B cell (primary cell): Measurements from ENCODE around the gene LMNTD1. TPM values are rescaled to one million over a fixed set of nuclear protein-coding genes. Genes with fewer than 3 reads are reported as not detected.
A peak's percentile ranks its signal among the peaks of the same experiment; 100 is the strongest.

Source experiments
- ATAC-seq: fragments of 200-7000 bp; cut with Tn5 transposase; one replicate; pipeline ENCODE4 v1.10.0; 2021; ENCODE audit warnings: low read depth, mild to moderate bottlenecking, moderate number of reproducible peaks, moderate library complexity
- CTCF ChIA-PET: fragments of 350-600 bp; sonication (Branson Sonifier 250); formaldehyde crosslinking; loops from one replicate; lab custom pipeline; 2021; ENCODE audit warnings: antibody characterized with exemption, inconsistent platforms; lab: Charles Lee
- POLR2A ChIA-PET: fragments of 350-600 bp; sonication (Branson Sonifier 250); formaldehyde crosslinking; loops from one replicate; lab custom pipeline; 2021; ENCODE audit warnings: antibody characterized with exemption; lab: Charles Lee
- DNase-seq: peaks from one replicate; pipeline ENCODE4 v3.0.0; 2013
- H2AFZ ChIP-seq: 2 replicates; pipeline ENCODE4 v1.6.1; 2012; ENCODE audit warnings: mild to moderate bottlenecking, low read depth, low read length; ENCODE audit not compliant: insufficient read depth, poor library complexity, severe bottlenecking
- H3K27ac ChIP-seq, 2 donors: 1 replicate in 1 of 2; 2 replicates in 1 of 2; pipeline ENCODE4 v1.5.1; 2012 to 2013; ENCODE audit warnings: low read length in 2 of 2, mild to moderate bottlenecking in 2 of 2, moderate library complexity in 1 of 2
- H3K27me3 ChIP-seq, 4 experiments: fragments of 200-600 bp in 1 of 4; sonication (generic) in 1 of 4; replicated peaks in 1 of 4; 1 replicate in 2 of 4; 2 replicates in 2 of 4; pipeline versions ENCODE4 v1.6.1 to v1.7.0; 2013 to 2016; ENCODE audit warnings: low read length in 3 of 4, mild to moderate bottlenecking in 2 of 4, mixed read lengths in 1 of 4, moderate library complexity in 1 of 4; ENCODE audit not compliant: insufficient read depth in 4 of 4, control insufficient read depth in 3 of 4; ENCODE audit errors: control extremely low read depth in 1 of 4
- H3K36me3 ChIP-seq, 2 experiments: replicated peaks in 1 of 2; 1 replicate in 1 of 2; 2 replicates in 1 of 2; pipeline versions ENCODE4 v1.6.1 to v1.7.1; 2013; ENCODE audit warnings: low read length in 1 of 2; ENCODE audit not compliant: insufficient read depth in 2 of 2, control insufficient read depth in 1 of 2; ENCODE audit errors: control extremely low read depth in 1 of 2, extremely low read depth in 1 of 2
- H3K4me1 ChIP-seq, 2 donors: fragments of 200-600 bp in 1 of 2; sonication (generic) in 1 of 2; 1 replicate in 1 of 2; 2 replicates in 1 of 2; pipeline versions ENCODE4 v1.5.1 to v1.6.1; 2013 to 2017; ENCODE audit warnings: low read length in 2 of 2; ENCODE audit not compliant: control insufficient read depth in 2 of 2, insufficient read depth in 2 of 2
- H3K4me2 ChIP-seq: replicated peaks from 2 replicates; pipeline ENCODE3; 2012; ENCODE audit warnings: mild to moderate bottlenecking, low read depth, low read length; ENCODE audit not compliant: poor library complexity, severe bottlenecking
- H3K4me3 ChIP-seq, 5 experiments: fragments of 200-600 bp in 1 of 5; sonication (generic) in 1 of 5; 1 replicate in 3 of 5; 2 replicates in 2 of 5; pipeline versions ENCODE4 v1.5.1 to v1.7.0; 2011 to 2016; ENCODE audit warnings: low read length in 4 of 5, mild to moderate bottlenecking in 4 of 5, low read depth in 2 of 5, control low read depth in 1 of 5, moderate library complexity in 1 of 5; ENCODE audit not compliant: insufficient read depth in 1 of 5; ENCODE audit errors: control extremely low read depth in 1 of 5, extremely low read depth in 1 of 5
- H3K79me2 ChIP-seq: fragments of 200-600 bp; sonication (generic); one replicate; pipeline ENCODE4 v1.6.0; 2016; ENCODE audit warnings: low read length; ENCODE audit not compliant: control insufficient read depth, insufficient read depth
- H3K9ac ChIP-seq: fragments of 200-600 bp; sonication (generic); 2 replicates; pipeline ENCODE4 v1.6.1; 2017; ENCODE audit warnings: mild to moderate bottlenecking, low read length, moderate library complexity
- H3K9me3 ChIP-seq, 3 donors: one replicate each; pipeline versions ENCODE4 v1.6.1 to v1.7.1; 2013; ENCODE audit warnings: low read length in 2 of 3; ENCODE audit not compliant: control insufficient read depth in 2 of 3, insufficient read depth in 1 of 3; ENCODE audit errors: control extremely low read depth in 1 of 3
- H4K20me1 ChIP-seq: 2 replicates; pipeline ENCODE4 v1.6.0; 2012; ENCODE audit warnings: mild to moderate bottlenecking, low read length; ENCODE audit not compliant: insufficient read depth, control insufficient read depth, poor library complexity, severe bottlenecking
- H3K27ac Mint-ChIP-seq: one replicate; pipeline ENCODE4 v1.8.0; 2021; ENCODE audit warnings: mixed read lengths
- H3K27me3 Mint-ChIP-seq: one replicate; pipeline ENCODE4 v1.8.0; 2021; ENCODE audit warnings: mixed read lengths
- H3K4me1 Mint-ChIP-seq: one replicate; pipeline ENCODE4 v1.8.0; 2021; ENCODE audit warnings: mixed read lengths
- H3K4me3 Mint-ChIP-seq: one replicate; pipeline ENCODE4 v1.8.0; 2021; ENCODE audit warnings: mixed read lengths
- H3K9me3 Mint-ChIP-seq: one replicate; pipeline ENCODE4 v1.8.0; 2022; ENCODE audit warnings: mixed read lengths; ENCODE audit not compliant: insufficient read depth
- CTCF ChIP-seq: fragments of 200-600 bp; IDR thresholded peaks from one replicate; pipeline ENCODE4 v1.8.0; 2022; ENCODE audit warnings: antibody characterized with exemption, mild to moderate bottlenecking
- EZH2 ChIP-seq: IDR thresholded peaks from 2 replicates; pipeline ENCODE4 v1.6.1; 2012; ENCODE audit warnings: borderline replicate concordance, low read depth, mild to moderate bottlenecking, moderate library complexity, low read length; ENCODE audit not compliant: insufficient read depth, poor library complexity, severe bottlenecking
- WGBS: methylation state at CpG from one replicate; pipeline ENCODE4 v1.1.5; 2013; ENCODE audit warnings: missing lambda C conversion rate; ENCODE audit not compliant: insufficient coverage; 5-methylcytosine and 5-hydroxymethylcytosine counted together
- intact Hi-C: fragments of 100-400 bp; cut with micrococcal nuclease; formaldehyde crosslinking; loops from one replicate; pipeline ENCODE4 v1.10.0; 2022
- polyA plus RNA-seq: library from polyadenylated mRNA; depleted of rRNA; stranded (reverse); fragments of >200 nt; gene quantifications from 2 replicates; pipeline ENCODE4 v1.2.3, GENCODE V29; 2012
- total RNA-seq, 2 donors: library from RNA; stranded (reverse); fragments of 120-200 nt in 1 of 2; gene quantifications; 1 replicate in 1 of 2; 2 replicates in 1 of 2; pipeline versions ENCODE4 v1.2.3 to v1.2.4, GENCODE V29; 2013 to 2022

Gene LMNTD1
- total and polyA plus RNA-seq, 2 donors (not counting 1 experiment from before 2014, with no cell fraction given), result not detected

GRCh38 chr12:25557830-25558436, 4.8 kb upstream of the LMNTD1 start:
- DNase-seq, result peak; percentile 13
- CTCF ChIA-PET, result no interaction called here
- Mint-ChIP-seq H3K4me1 (no peaks in the 10 kb centered on the region), H3K4me3 (no peak overlapping the region), H3K27me3 (peaks cover 4% of the 10 kb centered on the region), H3K27ac (no peak overlapping the region), H3K9me3 (no peaks in the 10 kb centered on the region)
- Histone ChIP-seq H3K36me3 (no peaks in the 10 kb centered on the region), H3K27ac (no peak overlapping the region), H3K9me3 (no peaks in the 10 kb centered on the region), H3K4me2 (no peak overlapping the region), H4K20me1 (no peaks in the 10 kb centered on the region), H2AFZ (no peak overlapping the region), H3K4me3 (no peak overlapping the region), H3K79me2 (no peaks in the 10 kb centered on the region), H3K9ac (no peak overlapping the region), H3K4me1 (no peaks in the 10 kb centered on the region), H3K27me3 (peaks cover 0 to 2% (median 0%) of the 10 kb centered on the region in 4 experiments)
- POLR2A ChIA-PET, result no interaction called here
- no CpG with 5 or more reads among the region's 2 CpGs for WGBS
- no peak for ATAC-seq
- intact Hi-C loops, result no loop called here
- no peak for TF ChIP-seq EZH2
- peak; percentile 14 for TF ChIP-seq CTCF

- 89% methylated on average over 5 of the region's 6 CpGs for WGBS
- POLR2A ChIA-PET, result no interaction called here
These were observed 3.1 kb upstream of the LMNTD1 start for GRCh38 chr12:25556153-25556552.

More at GRCh38 chr12:25556153-25556552, 3.1 kb upstream of the LMNTD1 start:
- CTCF ChIA-PET, result interaction anchor here (0.6 kb wide), 1 partner anchor 40 kb away, joined by 3 read pairs; no protein-coding TSS in a partner anchor
- Mint-ChIP-seq H3K27me3 (peaks cover 8% of the 10 kb centered on the region), H3K4me3 (no peak overlapping the region), H3K4me1 (no peaks in the 10 kb centered on the region), H3K9me3 (no peaks in the 10 kb centered on the region), H3K27ac (no peak overlapping the region)
- ATAC-seq, result no peak
- no peaks in the 10 kb centered on the region for H3K79me2 ChIP-seq
- no peaks in the 10 kb centered on the region for H3K36me3 ChIP-seq
- H3K4me2 ChIP-seq, result no peak overlapping the region
- no peaks in the 10 kb centered on the region for H3K4me1 ChIP-seq
- no peaks in the 10 kb centered on the region for H3K9me3 ChIP-seq
- H4K20me1 ChIP-seq, result no peaks in the 10 kb centered on the region
- H3K27me3 ChIP-seq, result peaks cover 0 to 3% (median 0%) of the 10 kb centered on the region in 4 experiments
- no peak for TF ChIP-seq EZH2
- no peak for TF ChIP-seq CTCF
- DNase-seq, result no peak
- H3K27ac ChIP-seq, result no peak overlapping the region
- intact Hi-C loops, result no loop called here
- no peak overlapping the region for H3K9ac ChIP-seq
- no peak overlapping the region for H3K4me3 ChIP-seq
- no peak overlapping the region for H2AFZ ChIP-seq
